H1 (cell line): Measurements from ENCODE around the gene MYO5A. TPM values are rescaled to one million over a fixed set of nuclear protein-coding genes. Genes with fewer than 3 reads are reported as not detected.

Experiments
- CTCF ChIA-PET: fragments of 300-600 bp; sonication (Branson Sonifier 250); formaldehyde crosslinking; loops from one replicate; lab custom pipeline; 2021; ENCODE audit not compliant: partially characterized antibody; lab: Charles Lee
- POLR2A ChIA-PET: fragments of 300-600 bp; sonication (Branson Sonifier 250); formaldehyde crosslinking; loops from one replicate; lab custom pipeline; 2021; ENCODE audit warnings: inconsistent platforms; ENCODE audit not compliant: partially characterized antibody; lab: Charles Lee
- DNase-seq, 2 experiments: peaks; one replicate each; pipeline versions ENCODE4 v3.0.0 to v3.0.0-alpha.2; 2010 to 2022; ENCODE audit warnings: low spot score in 2 of 2, low read depth in 1 of 2, mixed read lengths in 1 of 2
- FAIRE-seq: peaks from 2 replicates; lab custom pipeline; 2011; peaks lifted over from hg19 to GRCh38; lab: Jason Lieb, UNC
- H2AFZ ChIP-seq: 2 replicates; pipeline ENCODE4 v1.8.1; 2012; ENCODE audit warnings: low read length, inconsistent platforms
- H2AK5ac ChIP-seq: 2 replicates; pipeline ENCODE4 v1.6.1; 2013; ENCODE audit warnings: low read depth, low read length
- H2BK120ac ChIP-seq: replicated peaks from 2 replicates; pipeline ENCODE3; 2013; ENCODE audit warnings: low read depth, low read length, inconsistent platforms
- H2BK12ac ChIP-seq: 2 replicates; pipeline ENCODE4 v1.6.1; 2013; ENCODE audit warnings: low read depth, low read length
- H2BK15ac ChIP-seq: 2 replicates; pipeline ENCODE4 v1.6.1; 2013; ENCODE audit warnings: low read length
- H2BK20ac ChIP-seq: 2 replicates; pipeline ENCODE4 v1.6.1; 2013; ENCODE audit warnings: low read length
- H2BK5ac ChIP-seq: 2 replicates; pipeline ENCODE4 v1.6.1; 2013; ENCODE audit warnings: low read depth, low read length
- H3K14ac ChIP-seq: 2 replicates; pipeline ENCODE4 v1.6.1; 2013; ENCODE audit warnings: inconsistent platforms; ENCODE audit not compliant: insufficient read length
- H3K18ac ChIP-seq: 2 replicates; pipeline ENCODE4 v1.6.1; 2013; ENCODE audit warnings: low read length; ENCODE audit errors: extremely low read depth
- H3K23ac ChIP-seq: 2 replicates; pipeline ENCODE4 v1.6.1; 2013; ENCODE audit warnings: inconsistent platforms; ENCODE audit not compliant: insufficient read length
- H3K23me2 ChIP-seq: 2 replicates; pipeline ENCODE4 v1.6.1; 2013; ENCODE audit warnings: low read depth, low read length
- H3K27ac ChIP-seq: 2 replicates; pipeline ENCODE4 v1.6.1; 2011; ENCODE audit warnings: low read depth, low read length, inconsistent platforms
- H3K27me3 ChIP-seq, 4 experiments: replicated peaks in 1 of 4; 1 replicate in 1 of 4; 2 replicates in 3 of 4; pipeline versions ENCODE4 v1.6.1 to v1.8.1; 2011 to 2013; ENCODE audit warnings: low read length in 3 of 4, mild to moderate bottlenecking in 3 of 4, inconsistent platforms in 2 of 4, mixed read lengths in 2 of 4, moderate library complexity in 1 of 4; ENCODE audit not compliant: control insufficient read depth in 3 of 4, insufficient read depth in 3 of 4; ENCODE audit errors: extremely low read depth in 1 of 4
- H3K36me3 ChIP-seq, 4 experiments: 2 replicates each; pipeline versions ENCODE4 v1.6.1 to v1.8.1; 2011 to 2013; ENCODE audit warnings: mild to moderate bottlenecking in 4 of 4, low read length in 3 of 4, moderate library complexity in 2 of 4, control low read depth in 1 of 4, inconsistent platforms in 1 of 4; ENCODE audit not compliant: insufficient read depth in 4 of 4, control insufficient read depth in 2 of 4
- H3K4ac ChIP-seq: replicated peaks from 2 replicates; pipeline ENCODE3; 2013; ENCODE audit warnings: low read length, low read depth, mixed read lengths, inconsistent platforms; ENCODE audit not compliant: insufficient read length
- H3K4me1 ChIP-seq, 4 experiments: replicated peaks in 1 of 4; 1 replicate in 1 of 4; 2 replicates in 3 of 4; pipeline versions ENCODE4 v1.6.1 to v1.8.1; 2011 to 2013; ENCODE audit warnings: low read length in 3 of 4, inconsistent platforms in 2 of 4, mixed read lengths in 1 of 4; ENCODE audit not compliant: insufficient read depth in 4 of 4, control insufficient read depth in 3 of 4
- H3K4me2 ChIP-seq, 2 experiments: 2 replicates each; pipeline versions ENCODE4 v1.6.1 to v1.8.1; 2011 to 2013; ENCODE audit warnings: low read depth in 2 of 2, low read length in 2 of 2, control low read depth in 1 of 2, inconsistent platforms in 1 of 2, mild to moderate bottlenecking in 1 of 2; ENCODE audit not compliant: insufficient read depth in 1 of 2
- H3K4me3 ChIP-seq, 4 experiments: fragments of 200-600, 300-600 bp in 1 of 4; sonication (generic), shearing (Covaris generic), sonication (Bioruptor Twin) in 1 of 4; 2 replicates each; pipeline versions ENCODE4 v1.5.1 to v1.8.1; 2011 to 2016; ENCODE audit warnings: low read length in 4 of 4, low read depth in 3 of 4, control low read depth in 2 of 4, inconsistent platforms in 2 of 4, mild to moderate bottlenecking in 2 of 4, mixed read lengths in 1 of 4, moderate library complexity in 1 of 4; ENCODE audit not compliant: insufficient read depth in 2 of 4; ENCODE audit errors: extremely low read depth in 1 of 4
- H3K56ac ChIP-seq: replicated peaks from 2 replicates; pipeline ENCODE3; 2013; ENCODE audit warnings: low read depth, mild to moderate bottlenecking, mixed read lengths, low read length, inconsistent platforms; ENCODE audit not compliant: insufficient read length
- H3K79me1 ChIP-seq: 2 replicates; pipeline ENCODE4 v1.6.1; 2013; ENCODE audit warnings: low read depth, low read length, control low read depth
- H3K79me2 ChIP-seq, 2 experiments: 2 replicates each; pipeline versions ENCODE4 v1.6.1 to v1.8.1; 2012 to 2013; ENCODE audit warnings: low read length in 2 of 2, mild to moderate bottlenecking in 2 of 2, inconsistent platforms in 1 of 2; ENCODE audit not compliant: insufficient read depth in 2 of 2, control insufficient read depth in 1 of 2
- H3K9ac ChIP-seq, 4 experiments: replicated peaks in 1 of 4; 1 replicate in 1 of 4; 2 replicates in 3 of 4; pipeline versions ENCODE4 v1.6.1 to v1.8.1; 2011 to 2013; ENCODE audit warnings: low read depth in 3 of 4, low read length in 3 of 4, control low read depth in 2 of 4, mild to moderate bottlenecking in 2 of 4, moderate library complexity in 2 of 4, inconsistent platforms in 1 of 4; ENCODE audit errors: extremely low read depth in 1 of 4
- H3K9me3 ChIP-seq, 2 experiments: 2 replicates each; pipeline versions ENCODE4 v1.6.1 to v1.8.1; 2012 to 2013; ENCODE audit warnings: mild to moderate bottlenecking in 2 of 2, moderate library complexity in 2 of 2, control low read depth in 1 of 2, inconsistent platforms in 1 of 2, low read depth in 1 of 2, low read length in 1 of 2, mixed read lengths in 1 of 2; ENCODE audit not compliant: insufficient read depth in 2 of 2
- H4K20me1 ChIP-seq, 2 experiments: replicated peaks in 1 of 2; 2 replicates each; pipeline versions ENCODE3 to v1.8.1; 2011 to 2013; ENCODE audit warnings: inconsistent platforms in 2 of 2, low read length in 2 of 2, mild to moderate bottlenecking in 1 of 2; ENCODE audit not compliant: insufficient read depth in 2 of 2, control insufficient read depth in 1 of 2
- H4K5ac ChIP-seq: 2 replicates; pipeline ENCODE4 v1.6.1; 2013; ENCODE audit warnings: low read length, low read depth, mixed read lengths, inconsistent platforms; ENCODE audit not compliant: insufficient read length
- H4K8ac ChIP-seq: 2 replicates; pipeline ENCODE4 v1.8.0; 2013; ENCODE audit warnings: mild to moderate bottlenecking, moderate library complexity, low read length, inconsistent platforms; ENCODE audit not compliant: insufficient read depth; ENCODE audit errors: extremely low read depth
- H4K91ac ChIP-seq: replicated peaks from 2 replicates; pipeline ENCODE3; 2013; ENCODE audit warnings: low read length, mixed read lengths, inconsistent platforms; ENCODE audit not compliant: insufficient read length
- ATF2 ChIP-seq: IDR thresholded peaks from 2 replicates; pipeline ENCODE4 v1.6.1; 2012; ENCODE audit warnings: low read length, inconsistent platforms
- CHD2 ChIP-seq: IDR thresholded peaks from 2 replicates; pipeline ENCODE4 v1.6.1; 2012; ENCODE audit warnings: low read length, improper control_type of control experiment
- EGR1 ChIP-seq: IDR thresholded peaks from 2 replicates; pipeline ENCODE4 v1.6.1; 2011; ENCODE audit warnings: low read depth, low read length, borderline replicate concordance
- HDAC6 ChIP-seq: IDR thresholded peaks from one replicate; pipeline ENCODE4 v1.7.1; 2012; ENCODE audit warnings: low read depth, mild to moderate bottlenecking, inconsistent platforms, low read length, moderate library complexity
- KDM5A ChIP-seq: fragments of 200-600 bp; IDR thresholded peaks from 2 replicates; pipeline ENCODE4 v1.7.1; 2012; ENCODE audit warnings: mild to moderate bottlenecking, low read length, inconsistent platforms, mixed read lengths
- POU5F1 ChIP-seq: IDR thresholded peaks from 2 replicates; pipeline ENCODE4 v1.6.1; 2011; ENCODE audit warnings: low read depth, mild to moderate bottlenecking, low read length, moderate library complexity
- RAD21 ChIP-seq, 2 experiments: IDR thresholded peaks in 1 of 2; conservative IDR thresholded peaks in 1 of 2; 2 replicates each; pipeline ENCODE4 v1.6.1; 2011; ENCODE audit warnings: low read depth in 2 of 2, low read length in 2 of 2, improper control_type of control experiment in 1 of 2, inconsistent platforms in 1 of 2, mild to moderate bottlenecking in 1 of 2, moderate library complexity in 1 of 2
- SAP30 ChIP-seq: fragments of 300-600 bp; sonication (generic); IDR thresholded peaks from 2 replicates; pipeline ENCODE4 v1.7.1; 2012; ENCODE audit warnings: low read length, moderate library complexity, mild to moderate bottlenecking, inconsistent platforms; ENCODE audit not compliant: insufficient read depth, insufficient replicate concordance
- SIRT6 ChIP-seq: IDR thresholded peaks from one replicate; pipeline ENCODE4 v1.7.1; 2012; ENCODE audit warnings: low read length, inconsistent platforms
- SRF ChIP-seq: IDR thresholded peaks from 2 replicates; pipeline ENCODE4 v1.6.1; 2011; ENCODE audit warnings: mild to moderate bottlenecking, low read depth, low read length, moderate library complexity
- TCF12 ChIP-seq: IDR thresholded peaks from 2 replicates; pipeline ENCODE4 v1.6.1; 2011; ENCODE audit warnings: low read depth, mild to moderate bottlenecking, low read length
- YY1 ChIP-seq: IDR thresholded peaks from 2 replicates; pipeline ENCODE4 v1.6.1; 2011; ENCODE audit warnings: low read depth, mild to moderate bottlenecking, low read length
- WGBS, 2 experiments: shearing (Covaris generic) in 1 of 2; methylation state at CpG; one replicate each; pipeline versions ENCODE4 v1.1.6 to v1.1.7; 2013 to 2015; ENCODE audit warnings: low lambda C conversion rate in 2 of 2, mixed read lengths in 2 of 2, inconsistent platforms in 1 of 2, low coverage in 1 of 2, missing lambda C conversion rate in 1 of 2; ENCODE audit not compliant: insufficient replicate concordance in 2 of 2, insufficient coverage in 1 of 2, insufficient read length in 1 of 2; ENCODE audit errors: extremely low coverage in 1 of 2, missing lambda C conversion rate in 1 of 2; 5-methylcytosine and 5-hydroxymethylcytosine counted together
- polyA plus RNA-seq, 7 experiments: library from polyadenylated mRNA; depleted of rRNA in 3 of 7; stranded (reverse) in 5 of 7; unstranded in 2 of 7; fragments of >200 nt in 5 of 7; fragments of 200-250 nt in 2 of 7; gene quantifications; 1 replicate in 5 of 7; 2 replicates in 1 of 7; 4 replicates in 1 of 7; pipeline versions ENCODE4 v1.2.1 to v1.2.3, GENCODE V29; 2011 to 2013; ENCODE audit warnings: missing spikeins in 2 of 7, mixed read lengths in 2 of 7
- total RNA-seq: library from RNA; stranded (reverse); fragmentation: NEBNext Ultra II Directional; extraction: Animal tissue kit (Norgen Biotek cat#: 25700); gene quantifications from 2 replicates; pipeline ENCODE4 v1.2.1, GENCODE V29; 2021

MYO5A gene
- total and polyA plus RNA-seq, 2 of the 8 experiments (the other 6 are each of a cell fraction or from before 2014, with no cell fraction given), result 11.4 to 24.7 TPM

GRCh38 chr15:52421029-52421428 is 107.7 kb downstream of the MYO5A start:
- Histone ChIP-seq H3K79me2 (no peaks in the 10 kb centered on the region), H3K79me1 (no peaks in the 10 kb centered on the region), H4K91ac (no peak overlapping the region), H2AK5ac (no peak overlapping the region), H3K4me3 (no peak overlapping the region), H3K4me2 (no peak overlapping the region), H2BK12ac (no peak overlapping the region), H3K36me3 (no peaks in the 10 kb centered on the region), H3K56ac (no peak overlapping the region), H4K8ac (no peak overlapping the region), H2BK120ac (no peak overlapping the region), H3K4me1 (no peaks in the 10 kb centered on the region), H2BK15ac (no peak overlapping the region), H4K5ac (no peak overlapping the region), H3K18ac (no peak overlapping the region), H3K23ac (no peak overlapping the region), H3K23me2 (no peaks in the 10 kb centered on the region), H3K4ac (no peak overlapping the region), H3K9me3 (no peaks in the 10 kb centered on the region), H4K20me1 (peaks cover 0 to 2% of the 10 kb centered on the region in 2 experiments), H3K14ac (no peak overlapping the region), H3K27me3 (no peaks in the 10 kb centered on the region), H2BK5ac (no peak overlapping the region), H2BK20ac (no peak overlapping the region), H3K27ac (no peak overlapping the region), H2AFZ (no peak overlapping the region), H3K9ac (no peak overlapping the region)
- TF ChIP-seq POU5F1 (no peak), SAP30 (no peak), SRF (no peak), EGR1 (no peak), SIRT6 (no peak), KDM5A (no peak), RAD21 (IDR thresholded peaks at IDR 0.05 in 1 of 2, conservative IDR thresholded peaks at IDR 0.05 in 1 of 2; ENCODE audit: low read depth in 2 of 2, low read length in 2 of 2) (no peak), TCF12 (no peak), HDAC6 (no peak), YY1 (no peak), ATF2 (no peak), CHD2 (no peak)
- DNase-seq (no peak), FAIRE-seq (no peak)
- POLR2A ChIA-PET, result no interaction called here
- WGBS, 2 experiments, result 95% methylated on average over 3 of the region's 3 CpGs; no CpG with 5 or more reads in 1 of the 2 experiments
- CTCF ChIA-PET, result interaction anchor here (0.9 to 1.2 kb wide), 3 partner anchors 8 to 93 kb away, joined by 3 to 4 read pairs (median 3); no protein-coding TSS in a partner anchor
